Measurements from ENCODE around the gene SLC6A16.
"Not testable (repeated sequence)": the region's sequence is repeated elsewhere in the genome, so short reads cannot be mapped to it uniquely, and the experiment has no call there.

The SLC6A16 gene

DNA sequence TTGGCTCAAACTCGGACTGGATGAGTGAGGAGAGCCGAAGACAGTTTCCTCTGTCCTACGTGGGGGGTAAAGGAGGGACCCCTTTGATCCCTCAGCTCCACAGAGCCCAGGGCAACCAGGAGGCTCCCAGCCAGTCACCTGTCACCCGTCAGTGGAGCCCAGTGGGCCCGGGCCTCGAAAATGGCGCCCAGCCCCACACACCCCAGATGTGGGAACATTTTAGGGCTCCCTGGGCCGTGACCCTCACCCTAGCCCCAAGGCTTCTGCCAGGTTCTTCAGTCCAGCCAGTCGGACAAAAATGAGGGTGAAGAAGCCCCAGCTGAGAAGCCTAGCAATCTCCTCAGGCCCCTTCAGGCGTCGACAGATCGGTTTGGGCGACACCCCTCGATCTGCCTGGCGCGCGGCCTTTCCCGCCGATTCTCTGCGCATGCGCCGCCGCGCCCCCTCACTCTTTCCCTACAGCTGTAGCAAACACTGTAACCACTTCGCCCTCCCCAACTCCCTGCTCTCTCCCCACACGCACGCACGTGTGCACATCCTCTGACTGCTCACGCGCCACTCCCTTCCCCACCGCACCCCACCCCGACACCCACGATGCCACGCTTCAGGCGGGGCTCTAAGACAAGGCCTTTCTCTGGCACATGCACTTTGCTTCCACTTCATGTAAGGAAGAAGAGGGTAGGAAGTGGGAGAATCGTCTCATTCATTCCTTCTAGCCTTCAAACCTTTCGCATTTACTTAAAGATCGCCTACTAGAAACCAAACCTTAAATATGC is at the start of gene SLC6A16:
TSS of gene SLC6A16 (minus strand) at position 391 of the 776 bp plus-strand sequence. CDS start 13,844 bp downstream, outside the sequence.
- DNase-seq (ENCODE audit: low read depth) = no peak

DNA sequence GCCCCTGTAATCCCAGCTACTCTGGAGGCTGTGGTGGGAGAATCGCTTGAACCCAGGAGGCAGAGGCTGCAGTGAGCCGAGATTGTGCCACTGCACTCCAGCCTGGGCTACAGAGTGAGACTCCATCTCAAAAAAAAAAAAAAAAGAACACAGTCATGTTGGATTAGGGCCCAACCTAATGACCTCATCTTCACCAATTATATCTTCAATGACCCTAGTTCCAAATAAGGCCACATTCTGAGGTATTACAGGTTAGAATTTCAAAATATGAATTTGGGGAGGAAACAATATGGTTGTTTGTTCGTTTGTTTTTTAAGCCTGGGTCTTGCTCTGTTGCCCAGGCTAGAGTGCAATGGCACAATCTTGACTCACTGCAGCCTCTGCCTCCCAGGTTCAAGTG is 48.2 kb upstream of the SLC6A16 start:
- DNase-seq (ENCODE audit: low read depth) = not testable (repeated sequence)

DNA sequence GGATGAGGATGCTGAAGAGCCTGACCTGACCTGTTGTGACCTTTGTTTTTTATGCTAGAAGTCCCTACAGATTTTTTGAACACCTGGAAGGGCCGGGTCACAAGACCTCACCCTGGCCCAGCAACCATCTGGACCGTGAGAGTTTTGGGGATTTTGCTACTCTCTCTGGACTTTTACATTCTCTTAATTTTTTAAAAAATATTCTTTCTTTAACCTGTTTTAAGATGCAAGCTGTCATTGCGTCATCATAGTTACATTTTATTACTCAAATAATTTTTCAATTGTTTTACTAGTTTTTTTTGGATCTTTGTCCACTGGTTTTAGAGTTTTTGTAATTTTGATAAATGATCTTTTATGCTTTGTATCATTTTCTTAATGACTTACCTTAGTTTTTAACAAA is 46.2 kb upstream of the SLC6A16 start:
- no peak for DNase-seq (ENCODE audit: low read depth)

DNA sequence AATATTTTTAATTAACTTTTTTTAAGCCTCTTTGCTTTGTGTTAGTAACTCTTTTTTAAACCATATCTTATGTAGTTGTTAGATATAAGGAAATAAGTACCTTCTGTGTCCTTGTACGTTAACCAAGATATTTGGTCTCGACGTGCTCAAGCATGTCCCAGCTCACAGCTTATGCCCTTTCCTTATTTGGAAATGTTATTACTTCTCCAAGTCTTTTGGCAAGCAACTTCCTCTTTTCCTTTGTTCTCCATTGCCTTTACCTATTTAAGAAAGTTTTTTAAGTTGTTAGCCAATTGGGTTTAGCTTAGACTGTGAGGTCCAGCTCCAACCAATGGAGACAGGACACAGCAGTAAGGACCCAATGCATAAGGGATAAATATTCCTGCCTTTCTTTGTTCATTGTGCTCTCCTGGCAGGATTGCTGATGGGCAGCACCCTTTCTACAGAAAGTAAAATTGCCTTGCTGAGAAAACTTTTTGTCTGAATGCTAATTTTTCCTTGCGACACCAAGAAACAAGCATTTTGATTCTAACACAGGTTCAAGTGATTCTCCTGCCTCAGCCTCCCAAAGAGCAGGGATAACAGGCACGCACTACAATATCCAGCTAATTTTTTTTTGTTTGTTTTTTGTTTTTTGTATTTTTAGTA is 43.8 kb upstream of the SLC6A16 start:
- DNase-seq (ENCODE audit: low read depth) = no peak

DNA sequence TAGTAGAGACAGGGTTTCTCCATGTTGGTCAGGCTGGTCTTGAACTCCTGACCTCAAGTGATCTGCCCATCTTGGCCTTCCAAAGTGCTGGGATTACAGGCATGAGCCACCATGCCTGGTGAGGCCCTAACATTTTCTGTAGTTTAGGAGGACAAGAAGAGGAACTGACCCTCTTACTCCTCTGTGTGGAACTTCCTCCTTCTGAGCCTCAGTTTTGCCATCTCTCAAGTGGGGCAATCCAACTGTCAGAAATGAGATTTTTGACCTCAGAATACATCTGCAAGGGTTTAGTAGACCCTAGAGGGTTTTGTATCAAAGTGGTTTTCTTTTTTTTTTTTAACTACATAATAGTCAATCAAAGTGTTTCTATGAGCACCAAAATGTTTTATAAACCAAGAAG is 41.1 kb upstream of the SLC6A16 start:
- no peak for DNase-seq (ENCODE audit: low read depth)

DNA sequence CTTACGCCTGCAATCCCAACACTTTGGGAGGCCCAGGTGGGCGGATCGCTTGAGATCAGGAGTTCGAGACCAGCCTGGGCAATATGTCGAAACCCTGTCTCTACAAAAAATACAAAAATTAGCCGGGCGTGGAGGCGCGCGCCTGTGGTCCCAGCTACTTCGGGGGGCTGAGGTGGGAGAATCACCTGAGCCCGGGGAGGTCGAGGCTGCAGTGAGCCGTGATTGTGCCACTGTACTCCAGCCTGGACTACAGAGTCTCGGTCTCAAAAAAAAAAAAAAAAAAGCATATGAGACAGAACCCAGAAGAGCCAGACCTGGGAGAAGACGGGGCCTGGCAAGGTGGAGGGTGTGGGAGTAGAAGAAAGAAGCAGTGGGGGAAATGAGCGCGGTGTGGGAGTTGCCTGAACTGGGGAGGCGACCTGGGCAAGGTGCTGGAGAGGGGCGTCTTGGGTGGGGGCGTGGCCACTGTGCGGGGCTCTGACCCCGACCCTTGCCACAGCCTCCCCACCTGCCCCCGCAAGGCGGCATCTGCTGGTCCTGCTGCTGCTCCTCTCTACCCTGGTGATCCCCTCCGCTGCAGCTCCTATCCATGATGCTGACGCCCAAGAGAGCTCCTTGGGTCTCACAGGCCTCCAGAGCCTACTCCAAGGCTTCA is 39.2 kb upstream of the SLC6A16 start:
- no peak for DNase-seq (ENCODE audit: low read depth)

DNA sequence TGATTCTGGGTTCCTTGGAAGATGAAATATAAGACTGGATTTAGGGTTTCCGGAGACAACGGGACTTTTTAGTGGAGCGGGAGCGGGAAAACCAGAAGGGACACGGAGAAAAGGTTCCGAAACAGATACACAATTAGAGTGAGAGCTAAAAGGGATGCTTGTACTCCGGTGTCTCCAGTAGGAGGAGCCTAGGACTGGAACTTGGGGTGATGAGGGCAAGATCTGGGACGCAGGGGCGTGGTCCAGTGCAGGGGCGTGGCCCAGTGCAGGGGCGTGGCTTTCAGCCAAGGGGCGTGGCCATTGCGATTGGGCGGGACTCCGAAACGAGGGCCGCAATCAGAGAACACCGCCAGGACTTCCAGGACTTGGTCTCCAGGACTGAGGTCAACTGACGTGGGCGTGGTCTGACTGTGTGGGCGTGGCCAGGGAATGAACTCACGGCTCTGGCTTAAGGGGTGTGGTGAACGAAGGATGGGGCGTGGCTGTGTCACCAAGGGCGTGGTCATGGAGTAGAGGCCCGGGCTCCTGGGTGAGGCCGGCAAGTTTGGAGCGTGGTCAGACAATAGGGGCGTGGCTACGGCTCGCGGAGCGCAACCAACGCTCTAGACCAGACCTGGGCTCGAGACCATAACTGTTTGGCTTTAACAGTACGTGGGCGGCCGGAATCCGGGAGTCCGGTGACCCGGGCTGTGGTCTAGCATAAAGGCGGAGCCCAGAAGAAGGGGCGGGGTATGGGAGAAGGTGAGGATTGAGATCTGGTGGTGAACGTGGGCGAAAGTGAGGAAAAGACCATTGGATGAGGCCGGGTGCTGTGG is 38.5 kb upstream of the SLC6A16 start, which contains the start of gene DKKL1:
TSS of gene DKKL1 (plus strand) at position 610 of the 815 bp plus-strand sequence. CDS start at position 732, 122 bp downstream.
- peak; percentile 82 for DNase-seq (ENCODE audit: low read depth)

DNA sequence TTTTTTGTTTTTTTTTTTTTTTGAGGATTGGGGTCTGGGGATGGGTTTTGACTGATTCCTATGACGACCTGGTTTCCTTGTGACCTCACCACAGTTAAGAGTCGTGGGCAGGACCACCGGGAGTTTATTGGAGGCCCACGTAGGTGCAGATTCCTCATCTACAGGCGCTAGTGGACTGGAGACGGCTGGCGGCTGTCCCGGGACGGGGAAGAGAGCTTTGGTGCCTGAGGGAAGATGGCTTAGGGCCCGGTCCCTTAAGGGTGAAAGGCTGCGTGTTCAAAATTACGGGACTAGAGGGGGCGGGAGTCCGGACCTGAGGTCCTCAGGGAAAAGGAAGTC is 37.9 kb upstream of the SLC6A16 start:
- no peak for DNase-seq (ENCODE audit: low read depth)

DNA sequence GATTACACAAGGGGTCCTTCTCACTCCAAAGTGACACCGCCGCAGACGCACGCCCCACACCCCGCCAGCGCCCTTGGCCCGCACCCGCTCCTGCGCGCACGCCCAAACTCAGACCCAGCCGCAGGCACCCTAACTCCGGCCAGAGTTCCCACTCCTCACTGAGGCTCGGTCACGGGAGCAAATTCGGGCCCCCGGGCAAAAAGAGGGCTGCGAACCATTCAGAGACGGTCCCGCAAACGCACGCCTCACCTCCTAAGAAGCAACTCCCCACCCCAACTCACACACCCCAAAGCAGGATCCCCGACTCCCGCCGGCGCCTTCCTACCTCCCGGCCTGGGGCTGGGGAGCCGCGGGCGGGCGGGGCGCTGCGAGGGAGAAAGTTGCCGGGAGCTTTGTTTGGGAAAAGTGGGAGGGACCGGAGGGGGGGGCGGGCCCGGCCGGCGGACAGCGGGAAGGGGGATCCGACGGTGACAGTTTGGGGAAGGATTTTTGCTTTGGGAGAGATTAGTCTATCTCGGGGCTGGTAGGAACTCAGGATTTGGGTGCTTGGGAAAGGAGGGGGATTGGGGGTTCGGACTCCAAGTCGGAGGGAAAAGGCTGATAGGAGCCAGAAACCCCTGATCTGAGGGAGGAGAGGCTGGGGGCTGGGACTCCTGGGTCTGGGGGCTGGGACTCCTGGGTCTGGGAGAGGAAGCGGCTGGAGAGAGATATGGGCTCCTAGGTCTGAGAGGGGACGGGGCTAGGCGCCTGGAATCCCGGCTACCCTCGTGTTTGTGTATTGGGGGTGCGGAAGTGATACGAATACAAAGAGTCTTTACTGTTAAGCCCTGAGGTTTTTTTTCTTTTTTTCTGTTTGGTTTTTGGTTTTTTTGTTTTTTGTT is 37.3 kb upstream of the SLC6A16 start, which contains the start of gene TEAD2:
TSS of gene TEAD2 (minus strand) at position 369 of the 881 bp plus-strand sequence. CDS start 2,341 bp downstream, outside the sequence.
- no peak for DNase-seq (ENCODE audit: low read depth)

DNA sequence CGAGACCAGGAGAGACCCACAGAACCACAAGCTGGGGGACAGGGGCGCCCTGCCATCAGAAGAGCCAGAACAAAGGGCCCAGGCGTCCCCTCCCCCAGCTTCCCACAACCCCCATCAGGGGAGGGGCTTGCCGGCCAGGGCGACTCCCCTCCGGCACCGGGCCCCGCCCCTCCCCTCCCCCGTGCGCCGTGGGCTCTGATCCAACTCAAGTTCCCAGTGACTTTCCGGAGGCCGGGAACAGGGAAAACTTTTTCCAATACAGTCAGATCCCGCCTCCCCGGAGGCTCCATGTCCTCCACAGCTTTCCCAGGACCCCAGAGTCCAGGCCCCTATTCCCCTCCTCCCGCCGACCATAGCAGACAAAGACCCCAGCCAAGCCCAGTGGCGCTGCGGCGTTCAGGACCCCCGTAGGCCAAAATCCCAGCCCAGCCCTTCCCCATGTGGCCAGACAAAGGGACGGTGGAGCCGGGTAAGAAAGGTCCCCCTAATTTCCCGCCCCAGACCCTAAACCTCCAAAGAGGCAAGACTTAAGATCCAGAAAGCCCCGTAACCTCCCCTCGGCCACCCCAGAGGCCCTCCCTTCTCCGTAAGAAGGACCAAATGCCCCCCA is 36.6 kb upstream of the SLC6A16 start:
- DNase-seq (ENCODE audit: low read depth) = no peak

DNA sequence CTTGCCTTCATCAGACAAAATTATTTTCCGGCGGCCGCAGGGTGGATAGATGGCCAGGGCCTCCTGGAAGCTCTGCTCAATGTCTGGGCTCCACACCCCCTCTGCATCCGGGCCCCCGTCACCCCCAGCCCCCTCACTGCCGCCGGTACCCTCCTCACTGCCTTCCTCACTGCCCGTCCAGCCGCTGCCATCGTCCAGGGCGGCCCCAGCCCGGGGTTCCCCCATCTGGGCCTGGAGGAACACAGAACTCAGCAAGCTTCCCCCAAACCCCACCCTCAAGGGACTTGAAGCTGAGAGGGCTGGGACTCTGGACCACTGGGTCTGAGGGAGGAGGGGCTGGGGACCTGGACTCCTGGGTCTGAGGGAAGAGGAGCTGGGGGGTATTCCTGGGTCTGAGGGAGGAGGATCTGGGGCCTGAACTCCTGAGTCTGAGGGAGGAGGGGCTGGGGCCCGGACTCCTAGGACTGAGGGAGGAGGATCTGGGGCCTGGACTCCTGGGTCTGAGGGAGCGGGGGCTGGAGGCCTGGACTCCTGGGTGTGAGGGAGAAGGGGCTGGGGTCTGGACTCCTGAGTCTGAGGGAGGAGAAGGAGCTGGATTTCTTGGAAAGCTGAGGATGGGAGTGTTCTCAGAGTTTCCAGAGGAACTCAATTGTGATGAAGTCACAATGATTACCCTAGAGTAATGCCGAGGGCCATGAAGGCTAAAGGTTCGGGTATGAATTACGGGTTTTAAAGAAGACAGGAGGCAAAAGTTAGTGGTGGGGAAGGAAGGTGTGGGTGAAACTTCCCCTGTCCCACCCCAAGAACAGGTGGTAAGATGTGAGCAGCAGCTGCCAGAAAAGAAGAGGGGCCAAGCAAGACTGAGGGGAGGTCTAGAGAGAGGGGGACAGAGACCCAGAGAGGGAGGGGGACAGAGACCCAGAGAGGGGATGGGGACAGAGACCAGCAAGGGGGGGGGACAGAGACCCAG is 35.1 kb upstream of the SLC6A16 start:
- DNase-seq (ENCODE audit: low read depth) = no peak

DNA sequence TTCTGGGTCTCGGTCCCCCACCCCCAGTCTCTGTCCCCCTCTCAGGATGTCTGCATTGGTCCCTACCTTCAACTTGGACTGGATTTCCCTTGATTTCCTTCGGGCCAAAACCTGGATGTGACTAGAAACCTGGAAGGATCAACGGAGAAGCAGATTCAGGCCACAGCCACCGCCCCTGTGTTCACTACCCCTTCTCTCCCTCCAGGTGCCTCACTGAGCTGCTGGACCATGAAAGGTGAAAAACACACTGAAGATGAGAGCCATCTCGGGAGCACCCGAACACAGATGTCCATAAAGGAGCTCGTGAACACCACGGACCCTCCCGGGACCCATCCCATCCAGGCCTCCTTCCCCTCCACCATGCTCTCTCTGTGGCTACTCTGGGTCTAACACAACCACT is 32.2 kb upstream of the SLC6A16 start:
- no peak for DNase-seq (ENCODE audit: low read depth)

DNA sequence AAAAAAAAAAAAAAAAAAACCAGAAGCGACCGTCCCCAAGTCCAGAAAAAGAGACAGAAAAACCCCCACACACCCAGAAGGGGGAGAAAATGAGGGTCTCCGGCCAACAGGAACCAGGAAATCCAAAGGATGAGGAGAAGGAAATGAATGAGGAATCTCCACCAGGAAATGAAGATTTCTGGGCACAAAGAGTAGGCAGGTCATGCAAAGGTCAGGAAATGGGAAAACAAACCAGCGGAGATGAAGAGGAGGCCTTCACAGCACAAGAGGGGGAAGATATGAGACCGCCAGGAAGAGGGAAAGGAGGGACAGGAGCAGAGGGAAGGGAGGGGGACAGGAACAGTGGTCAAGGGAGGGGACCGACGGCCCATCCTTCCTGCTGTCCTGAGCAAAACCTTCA is 31.4 kb upstream of the SLC6A16 start:
- DNase-seq (ENCODE audit: low read depth) = no peak

DNA sequence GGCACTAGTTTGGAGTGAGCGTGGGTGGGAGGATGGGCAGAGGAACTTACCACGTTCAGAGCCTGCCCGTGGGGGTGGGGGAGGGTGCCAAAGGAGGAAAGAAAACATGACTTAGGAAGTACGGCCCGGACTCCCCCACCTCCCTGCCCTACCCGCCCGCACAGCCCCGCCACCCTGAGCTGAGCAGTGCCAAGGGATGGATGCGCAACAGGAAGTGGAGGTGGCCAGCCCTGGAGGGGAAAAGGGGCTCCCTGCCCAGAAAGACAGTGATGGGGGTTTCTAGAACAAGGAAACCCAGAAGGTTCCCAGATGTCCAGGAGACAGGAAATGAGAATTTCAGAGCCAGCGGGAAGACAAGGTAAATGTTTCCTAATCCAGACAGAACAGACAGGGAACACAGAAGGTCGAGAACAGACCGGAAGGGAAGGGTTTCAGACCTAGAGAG is 30.9 kb upstream of the SLC6A16 start:
- no peak for DNase-seq (ENCODE audit: low read depth)

DNA sequence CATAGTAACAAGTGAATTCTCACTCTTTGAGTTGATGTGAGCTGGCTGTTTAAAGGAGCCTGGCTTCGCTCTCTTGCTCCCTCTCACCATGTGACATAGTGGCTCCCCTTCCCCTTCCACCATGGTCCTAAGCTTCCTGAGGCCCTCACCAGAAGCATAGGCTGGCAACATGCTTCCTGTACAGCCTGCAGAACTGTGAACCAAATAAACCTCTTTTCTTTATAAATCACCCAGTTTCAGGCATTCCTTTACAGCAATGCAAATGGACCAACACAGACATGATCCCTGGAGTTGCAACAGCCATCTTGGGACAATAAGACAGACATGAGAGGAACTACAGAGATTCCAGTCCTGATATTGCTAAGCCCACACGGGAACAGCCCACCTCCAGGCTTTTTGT is 24.6 kb upstream of the SLC6A16 start:
- no peak for DNase-seq (ENCODE audit: low read depth)

DNA sequence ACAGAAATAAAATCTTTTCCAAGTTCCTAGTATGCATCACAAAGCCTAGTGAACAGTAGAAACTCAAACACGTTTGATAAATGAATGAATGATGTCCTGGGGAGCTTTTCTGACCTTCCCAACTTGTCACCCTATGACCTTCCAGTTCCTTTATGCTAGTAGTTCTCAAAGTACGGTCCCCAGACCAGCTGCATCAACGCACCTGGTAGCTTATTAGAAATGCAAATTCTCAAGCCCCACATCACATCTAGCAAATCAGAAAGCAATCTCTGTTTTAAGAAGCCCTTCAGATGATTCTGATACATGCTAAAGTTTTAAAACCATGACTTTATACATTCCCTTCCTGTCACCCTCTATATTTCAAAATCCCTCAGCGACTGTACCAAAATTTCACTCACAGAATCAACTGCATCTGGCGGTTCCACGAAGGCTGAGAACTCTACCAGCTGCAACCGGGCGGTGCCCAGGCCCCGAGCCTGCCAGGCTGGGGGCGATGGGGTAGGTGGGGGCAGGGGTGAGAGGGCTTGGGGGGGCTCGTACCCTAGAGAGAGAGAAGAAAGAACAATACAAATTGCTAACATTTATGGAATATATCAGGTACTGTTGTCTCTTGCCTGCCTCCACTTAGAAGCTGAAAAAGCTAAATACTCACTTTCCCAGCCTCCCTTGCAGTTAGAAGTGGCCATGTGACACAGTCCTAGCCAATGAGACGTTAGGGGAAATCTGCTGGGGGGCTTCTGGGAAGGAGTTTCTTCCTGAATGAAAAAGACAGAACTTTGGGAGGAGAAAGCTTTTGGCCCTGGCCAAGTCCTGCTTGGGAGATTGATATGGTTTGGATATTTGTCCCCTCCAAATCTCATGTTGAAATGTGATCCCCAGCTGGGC is 23.6 kb upstream of the SLC6A16 start:
- DNase-seq (ENCODE audit: low read depth) = no peak

DNA sequence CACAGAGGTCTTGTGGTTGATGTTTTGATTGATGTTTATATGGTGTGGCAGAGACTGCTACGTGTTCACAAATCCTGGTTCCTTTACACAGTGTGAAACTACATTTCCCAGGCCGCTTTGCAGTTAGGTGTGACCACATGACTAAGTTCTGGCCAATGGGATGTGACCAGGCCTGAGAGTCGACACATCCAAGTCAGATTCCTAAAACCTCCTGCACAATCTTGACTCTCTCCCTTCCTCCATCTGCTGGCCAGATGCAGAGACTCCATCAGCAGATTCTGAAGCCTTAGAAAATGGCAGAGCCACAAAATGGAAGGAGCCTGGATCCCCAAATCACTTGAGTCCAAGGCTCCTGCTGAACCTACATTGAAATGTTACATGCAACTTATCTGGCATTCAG is 22.8 kb upstream of the SLC6A16 start:
- no peak for DNase-seq (ENCODE audit: low read depth)

DNA sequence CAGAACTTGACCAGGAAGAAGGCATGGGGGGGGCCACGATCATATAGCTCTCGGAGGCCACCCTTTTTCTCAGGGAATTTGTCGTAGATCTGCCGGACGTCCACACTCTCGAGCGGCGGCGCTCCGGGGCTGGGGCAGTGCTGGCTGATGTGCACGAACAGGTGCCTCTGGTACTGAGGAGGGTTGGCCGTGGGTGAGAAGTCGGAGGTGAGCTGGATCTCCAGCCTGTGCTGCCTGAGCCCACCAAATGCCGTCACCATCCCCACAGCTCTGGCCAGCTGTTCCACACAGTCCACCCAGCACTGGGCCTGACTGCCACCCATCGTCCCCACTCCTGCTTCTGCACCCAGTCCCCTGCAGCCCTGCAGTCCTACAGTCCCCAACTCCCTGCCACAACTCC is 22.2 kb upstream of the SLC6A16 start:
- DNase-seq (ENCODE audit: low read depth) = no peak

Measured in activated T-cell treated with anti-CD3 and anti-CD28 coated beads for 48 hours (primary cell).